ENCODE measurements around the gene METTL16.

The METTL16 gene

GRCh38 chr17:2377659-2378058, 134.0 kb downstream of the METTL16 start:
- no peak for DNase-seq

GRCh38 chr17:2376107-2376506, 135.6 kb downstream of the METTL16 start:
- no peak for DNase-seq

- no peak for DNase-seq
Measured at GRCh38 chr17:2375406-2375805, 136.3 kb downstream of the METTL16 start.

- DNase-seq, result no peak
Measured at GRCh38 chr17:2374549-2375285, 137.0 kb downstream of the METTL16 start.

DNA sequence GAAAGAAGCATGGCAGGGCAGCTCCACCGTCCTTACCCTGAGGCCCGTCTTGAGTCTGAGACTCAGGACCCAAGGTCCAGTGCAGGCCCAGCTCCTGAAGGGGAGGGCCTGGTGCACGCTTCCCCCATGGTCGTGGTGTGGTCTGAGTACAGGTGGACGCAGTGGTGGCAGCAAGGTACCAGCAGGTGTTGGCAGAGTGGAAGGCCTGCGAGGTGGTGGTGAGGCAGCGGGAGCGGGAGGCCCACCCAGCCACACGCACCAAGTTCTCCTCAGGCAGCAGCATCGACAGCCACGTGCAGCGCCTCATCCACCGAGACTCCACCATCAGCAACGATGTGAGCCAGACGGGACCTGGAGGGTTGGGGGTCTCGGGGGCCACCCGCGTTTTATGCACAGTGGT, 138.5 kb downstream of the METTL16 start:
- DNase-seq, result no peak

- no peak for DNase-seq
Measured at GRCh38 chr17:2372681-2373080, 139.0 kb downstream of the METTL16 start.

DNA sequence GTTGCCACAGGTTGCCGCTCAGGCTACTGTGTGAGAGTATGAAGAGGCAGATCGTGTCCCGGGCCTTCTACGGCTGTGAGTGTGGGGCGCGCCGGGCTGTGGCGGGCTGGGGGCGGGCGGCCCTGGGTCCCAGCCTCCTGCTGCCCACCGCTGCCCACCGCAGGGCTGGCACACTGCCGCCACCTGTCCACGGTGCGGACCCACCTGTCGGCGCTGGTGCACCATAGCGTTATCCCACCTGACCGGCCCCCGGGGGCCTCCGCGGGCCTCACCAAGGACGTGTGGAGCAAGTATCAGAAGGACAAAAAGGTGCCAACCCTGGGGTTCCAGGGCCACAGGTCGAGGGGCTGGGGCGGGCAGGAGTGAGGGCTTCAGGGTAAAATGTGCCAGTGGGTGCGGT, 139.5 kb downstream of the METTL16 start:
- DNase-seq, result no peak

GRCh38 chr17:2371183-2372130, 140.2 kb downstream of the METTL16 start:
- DNase-seq, result no peak

DNA sequence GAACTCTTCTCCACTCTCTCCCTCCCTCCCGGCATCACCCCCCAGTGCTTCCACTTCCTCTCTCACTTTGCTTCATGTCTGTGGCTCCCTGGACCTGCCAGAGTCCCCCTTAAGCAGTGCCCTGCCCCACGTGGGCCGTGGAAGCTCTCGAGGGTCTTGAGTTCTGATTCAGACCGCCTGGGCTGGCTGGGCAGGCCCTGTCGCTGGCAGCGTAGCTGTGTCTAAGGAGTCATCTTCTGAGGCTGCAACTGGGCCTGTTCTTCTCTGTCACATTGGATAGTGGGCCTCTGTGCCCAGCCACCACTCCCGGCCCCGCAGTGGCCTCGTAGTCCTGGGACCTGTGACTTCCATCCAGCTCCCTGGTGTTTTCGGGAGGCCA, 141.5 kb downstream of the METTL16 start:
- no peak for DNase-seq

GRCh38 chr17:2369551-2370210, 142.0 kb downstream of the METTL16 start:
- no peak for DNase-seq

DNA sequence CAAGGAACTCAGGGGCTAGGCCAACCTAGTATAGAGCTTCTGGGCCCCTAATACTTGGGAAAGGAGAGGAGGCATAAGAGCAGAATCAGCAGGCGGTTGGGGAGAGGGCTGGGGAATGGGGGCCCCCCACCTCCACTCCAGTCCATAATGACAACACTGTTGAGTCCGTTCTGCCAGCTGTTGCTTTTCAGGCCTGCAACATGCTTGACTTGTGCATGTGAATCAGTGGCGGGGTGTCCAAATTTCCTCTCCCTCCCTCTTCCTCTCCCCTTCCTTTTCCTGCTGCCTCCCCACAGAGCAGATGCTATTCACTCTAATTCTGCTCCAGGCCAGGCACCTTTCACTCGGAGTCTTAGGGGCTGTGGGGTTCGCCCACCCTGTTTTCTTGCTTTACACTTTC, 142.6 kb downstream of the METTL16 start:
- no peak for DNase-seq

DNA sequence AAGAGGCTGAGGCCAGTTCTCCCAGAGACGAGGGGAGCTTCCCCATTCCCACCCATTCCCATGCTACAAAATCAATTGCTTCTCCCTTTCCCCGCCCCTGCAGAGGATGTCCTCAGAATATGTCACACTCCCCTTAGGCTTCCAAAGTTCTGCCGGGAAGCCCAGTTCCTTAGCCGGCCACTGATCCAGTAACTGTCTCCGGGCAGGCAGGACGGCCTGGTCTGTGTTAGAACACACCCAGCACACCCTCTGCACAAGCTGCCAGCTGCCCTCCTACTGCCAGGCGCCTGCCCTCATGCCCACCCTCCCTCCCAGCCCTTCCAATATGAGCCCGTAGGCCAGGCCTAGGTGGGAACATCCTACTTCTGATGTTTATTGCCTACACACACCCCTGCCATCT, 143.3 kb downstream of the METTL16 start:
- DNase-seq, result no peak

- DNase-seq, result no peak
Measured at GRCh38 chr17:2366747-2367494, 144.8 kb downstream of the METTL16 start.
